ENCODE results near the gene KIF4A. TPM values are rescaled to one million over a fixed set of nuclear protein-coding genes. Genes with fewer than 3 reads are reported as not detected.
"Not testable (repeated sequence)": the region's sequence is repeated elsewhere in the genome, so short reads cannot be mapped to it uniquely, and the experiment has no call there.

The KIF4A gene
- polyA plus RNA-seq, 1 experiment = 10.8 TPM

- ChIA-PET POLR2A (no interaction called here), CTCF (no interaction called here)
- no peak for TF ChIP-seq CTCF (IDR thresholded peaks at IDR 0.05; ENCODE audit: insufficient read depth, low read depth, low read length)
- Histone ChIP-seq H3K36me3 (ENCODE audit: control insufficient read depth, insufficient read depth, low read length) (no peaks in the 10 kb centered on the region), H3K27me3 (ENCODE audit: control insufficient read depth, insufficient read depth, low read length) (no peaks in the 10 kb centered on the region), H3K4me3 (ENCODE audit: low read depth, low read length) (no peak overlapping the region)
- no peak for DNase-seq (ENCODE audit: low read depth)
Observed at GRCh38 chrX:70264784-70265183, 25.1 kb upstream of the KIF4A start.

- POLR2A ChIA-PET = no interaction called here
- H3K4me3 ChIP-seq (ENCODE audit: low read depth, low read length) = no peak within 1 kb of the TSS
Observed at GRCh38 chrX:70268034-70268433, 21.9 kb upstream of the KIF4A start, which contains the start of gene ARR3. Gene ARR3, plus strand, starts transcription at chrX:70268334. Its CDS starts 1,052 bp downstream, at chrX:70269386.

GRCh38 chrX:70274029-70274428 is 15.9 kb upstream of the KIF4A start:
- DNase-seq (ENCODE audit: low read depth); H3K4me3 ChIP-seq (ENCODE audit: low read depth, low read length); H3K36me3 ChIP-seq (ENCODE audit: control insufficient read depth, insufficient read depth, low read length); POLR2A ChIA-PET; H3K27me3 ChIP-seq (ENCODE audit: control insufficient read depth, insufficient read depth, low read length): not testable (repeated sequence)
- CTCF ChIA-PET = interaction anchor here (0.6 kb wide), 1 partner anchor 156 kb away, joined by 3 read pairs; no protein-coding TSS in a partner anchor

More at GRCh38 chrX:70268034-70268433, 21.9 kb upstream of the KIF4A start, which contains the start of gene ARR3:
- no peak for DNase-seq (ENCODE audit: low read depth)
- Histone ChIP-seq H3K27me3 (ENCODE audit: control insufficient read depth, insufficient read depth, low read length) (no peaks in the 10 kb centered on the region), H3K36me3 (ENCODE audit: control insufficient read depth, insufficient read depth, low read length) (no peaks in the 10 kb centered on the region)
- TF ChIP-seq CTCF (IDR thresholded peaks at IDR 0.05; ENCODE audit: insufficient read depth, low read depth, low read length) = no peak
- CTCF ChIA-PET = no interaction called here

GRCh38 chrX:70279081-70279480 is 10.8 kb upstream of the KIF4A start:
- no peak for TF ChIP-seq CTCF (IDR thresholded peaks at IDR 0.05; ENCODE audit: insufficient read depth, low read depth, low read length)
- Histone ChIP-seq H3K4me3 (ENCODE audit: low read depth, low read length) (no peak overlapping the region), H3K36me3 (ENCODE audit: control insufficient read depth, insufficient read depth, low read length) (no peaks in the 10 kb centered on the region), H3K27me3 (ENCODE audit: control insufficient read depth, insufficient read depth, low read length) (no peaks in the 10 kb centered on the region)
- POLR2A ChIA-PET = no interaction called here
- no peak for DNase-seq (ENCODE audit: low read depth)
- CTCF ChIA-PET = no interaction called here

- no peak for DNase-seq (ENCODE audit: low read depth)
- ChIA-PET POLR2A (no interaction called here), CTCF (no interaction called here)
- H3K4me3 ChIP-seq (ENCODE audit: low read depth, low read length) = no peak overlapping the region
- no peaks in the 10 kb centered on the region for H3K27me3 ChIP-seq (ENCODE audit: control insufficient read depth, insufficient read depth, low read length)
- no peak for TF ChIP-seq CTCF (IDR thresholded peaks at IDR 0.05; ENCODE audit: insufficient read depth, low read depth, low read length)
- H3K36me3 ChIP-seq (ENCODE audit: control insufficient read depth, insufficient read depth, low read length) = no peaks in the 10 kb centered on the region
Observed at GRCh38 chrX:70280573-70280972, 9.3 kb upstream of the KIF4A start.

GRCh38 chrX:70281951-70282350 is 8.0 kb upstream of the KIF4A start, which contains the start of gene RAB41:
Gene RAB41, plus strand, starts transcription at chrX:70282172. Its CDS starts 46 bp downstream, at chrX:70282218.
- POLR2A ChIA-PET = no interaction called here
- H3K27me3 ChIP-seq (ENCODE audit: control insufficient read depth, insufficient read depth, low read length) = no peaks in the 10 kb centered on the region
- no peaks in the 10 kb centered on the region; the same call in 1 of the 2 replicates for H3K36me3 ChIP-seq (ENCODE audit: control insufficient read depth, insufficient read depth, low read length)
- CTCF ChIA-PET = no interaction called here
- no peak within 1 kb of the TSS for H3K4me3 ChIP-seq (ENCODE audit: low read depth, low read length)
- TF ChIP-seq CTCF (IDR thresholded peaks at IDR 0.05; ENCODE audit: insufficient read depth, low read depth, low read length) = no peak
- no peak for DNase-seq (ENCODE audit: low read depth)
